ENCODE results near the gene LAP3.

Gene LAP3

DNA sequence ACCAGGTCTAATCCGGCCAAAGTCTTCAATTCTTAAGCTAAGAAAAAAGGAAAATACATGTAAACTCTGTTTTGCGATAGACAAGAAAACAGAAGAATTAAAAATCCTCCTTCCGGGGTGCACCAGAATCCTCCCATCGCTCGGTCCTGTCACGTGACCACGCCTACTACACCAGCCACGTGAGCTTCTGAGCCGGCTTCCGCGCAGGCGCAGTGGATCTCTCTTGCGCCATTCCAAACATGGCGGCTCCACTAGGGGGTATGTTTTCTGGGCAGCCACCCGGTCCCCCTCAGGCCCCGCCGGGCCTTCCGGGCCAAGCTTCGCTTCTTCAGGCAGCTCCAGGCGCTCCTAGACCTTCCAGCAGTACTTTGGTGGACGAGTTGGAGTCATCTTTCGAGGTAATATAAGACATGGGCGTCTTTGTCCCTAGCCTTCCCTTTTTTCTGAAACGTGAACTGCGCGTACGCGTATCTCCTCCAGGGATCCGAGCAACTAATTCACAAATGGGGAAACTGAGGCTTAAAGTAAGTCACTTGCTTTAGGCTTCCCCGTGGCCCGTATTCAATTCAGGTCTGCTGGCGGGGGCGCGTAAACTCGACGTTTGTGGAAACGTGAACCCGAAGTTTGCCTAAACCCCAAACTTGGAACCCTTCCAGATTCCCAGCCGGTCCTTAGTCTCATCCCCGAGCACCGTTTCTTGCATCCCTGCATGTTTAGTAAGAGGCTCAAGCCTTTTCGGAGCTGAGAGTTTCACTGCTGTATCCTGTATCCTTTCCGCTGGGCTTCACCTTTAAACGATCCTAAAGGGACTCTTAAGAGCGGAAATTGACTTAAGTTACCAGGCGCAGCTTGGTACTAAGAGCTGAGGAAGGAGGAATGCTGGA lies 37.7 kb downstream of the LAP3 start, which contains the start of gene MED28:
MED28 (plus strand) TSS at position 226 of the 884 bp plus-strand sequence; CDS start at position 240, 14 bp downstream.
- no CpG with 5 or more reads among the region's 46 CpGs for WGBS (ENCODE audit: insufficient coverage, insufficient read length)
- H3K4me3 ChIP-seq (ENCODE audit: low read length), result peak within 1 kb of the TSS; percentile 84
- no peak within 1 kb of the TSS for H3K27ac ChIP-seq (ENCODE audit: low read length)
- H3K36me3 ChIP-seq (ENCODE audit: control insufficient read depth, insufficient read depth, low read length), result no peaks in the 10 kb centered on the region
- no peaks in the 10 kb centered on the region for H3K27me3 ChIP-seq (ENCODE audit: control insufficient read depth, insufficient read depth, low read length)
- H3K9me3 ChIP-seq (ENCODE audit: control insufficient read depth, insufficient read depth, low read length), result no peaks in the 10 kb centered on the region
- H3K4me1 ChIP-seq (ENCODE audit: control insufficient read depth, insufficient read depth, low read length), result no peaks in the 10 kb centered on the region
- peak; percentile 91 for DNase-seq (ENCODE audit: low read depth, low spot score)

DNA sequence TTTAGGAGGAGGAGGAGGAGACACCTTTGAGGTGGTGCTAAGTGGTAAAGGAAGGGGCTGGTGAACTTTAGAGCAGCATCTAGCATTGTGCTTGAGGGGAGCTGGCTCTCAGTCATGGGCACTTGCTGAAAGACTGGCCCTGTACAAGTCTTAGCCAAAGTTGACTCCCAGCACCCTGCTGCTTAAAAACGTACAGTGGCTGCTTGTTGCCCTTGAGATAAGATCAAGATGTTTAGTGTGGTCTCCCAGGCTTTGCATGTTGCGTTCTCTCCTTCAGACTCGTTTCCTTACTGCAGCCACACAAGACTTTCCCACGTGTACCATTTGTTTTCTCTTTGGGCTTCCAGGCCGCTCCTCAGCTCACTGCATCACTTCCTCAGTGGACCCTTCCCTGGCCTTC lies 39.3 kb downstream of the LAP3 start:
- no peaks in the 10 kb centered on the region for H3K27me3 ChIP-seq (ENCODE audit: control insufficient read depth, insufficient read depth, low read length)
- no peaks in the 10 kb centered on the region for H3K9me3 ChIP-seq (ENCODE audit: control insufficient read depth, insufficient read depth, low read length)
- H3K4me3 ChIP-seq (ENCODE audit: low read length), result no peak overlapping the region
- no CpG with 5 or more reads among the region's 5 CpGs for WGBS (ENCODE audit: insufficient coverage, insufficient read length)
- no peaks in the 10 kb centered on the region for H3K36me3 ChIP-seq (ENCODE audit: control insufficient read depth, insufficient read depth, low read length)
- H3K27ac ChIP-seq (ENCODE audit: low read length), result no peak overlapping the region
- no peak for DNase-seq (ENCODE audit: low read depth, low spot score)
- H3K4me1 ChIP-seq (ENCODE audit: control insufficient read depth, insufficient read depth, low read length), result no peaks in the 10 kb centered on the region

DNA sequence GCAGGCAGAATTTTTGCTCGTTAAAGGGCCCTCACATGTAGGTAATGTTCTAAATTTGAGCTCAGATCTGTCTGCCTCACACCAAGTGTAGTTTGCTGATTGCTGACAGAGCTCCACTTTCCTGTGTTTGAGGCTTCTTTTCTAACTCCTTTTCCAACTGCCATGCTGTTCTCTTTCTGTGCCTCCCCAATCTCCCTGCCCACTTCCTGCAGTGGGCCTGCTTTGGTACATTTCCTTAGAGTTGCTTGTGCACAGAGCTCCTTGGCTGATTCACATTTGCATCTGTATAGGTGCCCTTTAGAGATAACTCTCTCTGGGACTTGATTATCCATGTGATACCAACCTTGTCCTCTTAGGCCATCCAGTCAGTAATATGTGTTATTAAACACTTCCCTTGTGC lies 41.9 kb downstream of the LAP3 start:
- WGBS (ENCODE audit: insufficient coverage, insufficient read length), result no CpG with 5 or more reads among the region's 1 CpG

DNA sequence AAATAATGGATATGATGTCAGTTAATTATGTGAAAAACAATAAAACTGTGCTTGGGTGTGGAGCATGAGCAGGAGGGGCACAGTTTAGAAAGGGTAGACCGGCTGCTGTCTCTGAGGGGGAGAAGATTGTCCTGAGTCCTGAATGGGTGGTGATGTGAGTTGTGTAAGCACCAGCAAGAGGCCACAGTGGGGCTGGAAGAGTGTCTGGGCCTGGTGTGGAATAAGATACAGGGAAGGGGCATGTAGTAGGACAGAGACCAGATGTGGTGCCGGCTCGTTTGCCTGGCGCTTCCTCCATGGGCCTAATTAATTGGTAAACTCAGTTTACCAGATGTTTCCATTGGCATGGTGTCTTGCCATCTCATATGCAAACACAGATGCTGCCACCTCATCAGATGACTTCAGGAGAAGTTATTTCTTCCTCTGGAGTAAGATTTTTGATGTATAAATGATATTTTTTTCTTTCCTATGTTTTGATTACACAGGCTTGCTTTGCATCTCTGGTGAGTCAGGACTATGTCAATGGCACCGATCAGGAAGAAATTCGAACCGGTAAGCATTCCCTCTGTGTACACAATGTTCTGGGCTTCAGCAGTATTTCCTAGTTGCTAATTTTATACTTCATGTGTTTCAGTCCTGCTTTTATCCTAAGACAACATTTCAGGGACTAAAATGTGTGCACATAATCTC lies 42.6 kb downstream of the LAP3 start:
- Histone ChIP-seq H3K27me3 (ENCODE audit: control insufficient read depth, insufficient read depth, low read length) (no peaks in the 10 kb centered on the region), H3K27ac (ENCODE audit: low read length) (no peak overlapping the region), H3K9me3 (ENCODE audit: control insufficient read depth, insufficient read depth, low read length) (no peaks in the 10 kb centered on the region), H3K4me3 (ENCODE audit: low read length) (no peak overlapping the region), H3K36me3 (ENCODE audit: control insufficient read depth, insufficient read depth, low read length) (peaks cover 13% of the 10 kb centered on the region; the same call in 1 of the 2 replicates), H3K4me1 (ENCODE audit: control insufficient read depth, insufficient read depth, low read length) (no peaks in the 10 kb centered on the region)
- no peak for DNase-seq (ENCODE audit: low read depth, low spot score)
- WGBS (ENCODE audit: insufficient coverage, insufficient read length), result no CpG with 5 or more reads among the region's 7 CpGs

More for the DNA sequence above, 41.9 kb downstream of the LAP3 start:
- H3K4me3 ChIP-seq (ENCODE audit: low read length), result no peak overlapping the region
- no peak for DNase-seq (ENCODE audit: low read depth, low spot score)
- peaks cover 11% of the 10 kb centered on the region; the same call in 1 of the 2 replicates for H3K36me3 ChIP-seq (ENCODE audit: control insufficient read depth, insufficient read depth, low read length)
- no peak overlapping the region for H3K27ac ChIP-seq (ENCODE audit: low read length)
- no peaks in the 10 kb centered on the region for H3K9me3 ChIP-seq (ENCODE audit: control insufficient read depth, insufficient read depth, low read length)
- H3K4me1 ChIP-seq (ENCODE audit: control insufficient read depth, insufficient read depth, low read length), result no peaks in the 10 kb centered on the region
- H3K27me3 ChIP-seq (ENCODE audit: control insufficient read depth, insufficient read depth, low read length), result no peaks in the 10 kb centered on the region

GRCh38 chr4:17623451-17624001 lies 46.5 kb downstream of the LAP3 start:
- Histone ChIP-seq H3K4me3 (ENCODE audit: low read length) (no peak overlapping the region), H3K27me3 (ENCODE audit: control insufficient read depth, insufficient read depth, low read length) (no peaks in the 10 kb centered on the region; the same call in 1 of the 2 replicates), H3K9me3 (ENCODE audit: control insufficient read depth, insufficient read depth, low read length) (no peaks in the 10 kb centered on the region), H3K4me1 (ENCODE audit: control insufficient read depth, insufficient read depth, low read length) (no peaks in the 10 kb centered on the region), H3K36me3 (ENCODE audit: control insufficient read depth, insufficient read depth, low read length) (peaks cover 40% of the 10 kb centered on the region; the same call in 1 of the 2 replicates), H3K27ac (ENCODE audit: low read length) (no peak overlapping the region)
- no CpG with 5 or more reads among the region's 7 CpGs for WGBS (ENCODE audit: insufficient coverage, insufficient read length)
- DNase-seq (ENCODE audit: low read depth, low spot score), result no peak

DNA sequence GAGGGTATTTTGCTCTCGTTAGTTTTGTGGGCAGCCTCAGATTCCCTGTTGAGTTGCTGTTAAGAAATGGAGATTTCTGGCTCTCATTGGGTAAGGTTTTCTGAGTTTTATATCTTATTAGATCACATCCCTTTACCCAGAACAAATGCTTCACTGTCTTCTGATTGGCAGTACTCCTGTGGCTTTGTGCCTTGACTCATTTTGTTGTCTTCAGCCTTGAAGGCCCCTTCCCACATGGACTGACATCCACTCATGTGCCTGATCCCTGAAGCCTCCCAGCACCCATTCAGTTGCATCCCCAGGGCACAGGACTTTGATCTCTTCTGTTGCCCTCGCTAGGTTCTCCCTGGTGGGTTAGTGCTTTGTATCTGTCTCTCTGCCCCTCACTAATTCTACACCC lies 47.8 kb downstream of the LAP3 start:
- peaks cover 43% of the 10 kb centered on the region; the same call in 1 of the 2 replicates for H3K36me3 ChIP-seq (ENCODE audit: control insufficient read depth, insufficient read depth, low read length)
- H3K4me3 ChIP-seq (ENCODE audit: low read length), result no peak overlapping the region
- no peaks in the 10 kb centered on the region for H3K9me3 ChIP-seq (ENCODE audit: control insufficient read depth, insufficient read depth, low read length)
- H3K4me1 ChIP-seq (ENCODE audit: control insufficient read depth, insufficient read depth, low read length), result no peaks in the 10 kb centered on the region
- whole genome bisulfite sequencing (ENCODE audit: insufficient coverage, insufficient read length), result no CpG with 5 or more reads among the region's 2 CpGs
- H3K27me3 ChIP-seq (ENCODE audit: control insufficient read depth, insufficient read depth, low read length), result no peaks in the 10 kb centered on the region; the same call in 1 of the 2 replicates
- DNase-seq (ENCODE audit: low read depth, low spot score), result no peak
- no peak overlapping the region for H3K27ac ChIP-seq (ENCODE audit: low read length)

DNA sequence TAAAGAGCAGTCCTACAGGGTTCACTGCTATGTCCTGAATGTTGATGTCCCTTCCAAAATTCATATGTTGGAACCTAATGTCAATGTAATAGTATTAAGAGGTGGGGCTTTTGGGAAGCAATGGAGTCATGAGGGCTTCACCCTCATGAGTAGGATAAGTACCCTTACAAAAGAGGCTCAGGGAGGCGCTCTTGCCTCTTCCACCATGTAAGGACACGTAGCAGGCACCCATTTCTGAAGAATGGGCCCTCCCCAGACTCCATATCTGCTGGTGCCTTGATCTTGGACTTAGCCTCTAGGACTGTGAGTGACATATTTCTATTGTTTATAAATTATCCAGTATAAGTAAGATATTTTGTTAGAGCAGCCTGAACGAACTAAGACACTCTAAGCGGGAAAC lies 53.2 kb downstream of the LAP3 start:
- H3K9me3 ChIP-seq (ENCODE audit: control insufficient read depth, insufficient read depth, low read length), result no peaks in the 10 kb centered on the region
- H3K36me3 ChIP-seq (ENCODE audit: control insufficient read depth, insufficient read depth, low read length), result peaks cover 28% of the 10 kb centered on the region; the same call in 1 of the 2 replicates
- H3K4me1 ChIP-seq (ENCODE audit: control insufficient read depth, insufficient read depth, low read length), result no peaks in the 10 kb centered on the region
- H3K27ac ChIP-seq (ENCODE audit: low read length), result no peak overlapping the region
- no CpG with 5 or more reads among the region's 4 CpGs for WGBS (ENCODE audit: insufficient coverage, insufficient read length)
- no peak for DNase-seq (ENCODE audit: low read depth, low spot score)
- no peak overlapping the region for H3K4me3 ChIP-seq (ENCODE audit: low read length)
- H3K27me3 ChIP-seq (ENCODE audit: control insufficient read depth, insufficient read depth, low read length), result no peaks in the 10 kb centered on the region; the same call in 1 of the 2 replicates

DNA sequence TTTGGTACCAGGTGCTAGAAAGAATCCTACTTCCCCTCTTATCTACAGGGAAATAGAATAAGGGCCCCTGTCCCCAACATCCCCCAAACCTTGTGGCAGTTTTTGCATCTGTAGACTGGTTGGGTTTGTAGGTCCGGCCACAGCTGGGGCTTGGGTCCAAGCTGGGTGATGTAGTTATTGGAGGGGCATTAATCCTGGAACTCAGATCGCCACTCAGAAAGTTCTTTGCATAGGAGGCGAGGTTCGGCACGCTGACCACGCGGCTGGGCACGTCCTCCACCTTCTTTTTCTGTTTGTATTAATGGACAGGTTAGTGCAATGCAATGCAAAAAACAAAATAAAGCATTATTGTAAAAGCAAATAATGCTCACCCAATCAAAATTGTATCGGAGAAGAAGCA lies 56.6 kb downstream of the LAP3 start:
- no peak overlapping the region for H3K4me3 ChIP-seq (ENCODE audit: low read length)
- H3K4me1 ChIP-seq (ENCODE audit: control insufficient read depth, insufficient read depth, low read length), result no peaks in the 10 kb centered on the region
- H3K27ac ChIP-seq (ENCODE audit: low read length), result no peak overlapping the region
- H3K9me3 ChIP-seq (ENCODE audit: control insufficient read depth, insufficient read depth, low read length), result no peaks in the 10 kb centered on the region
- H3K27me3 ChIP-seq (ENCODE audit: control insufficient read depth, insufficient read depth, low read length), result no peaks in the 10 kb centered on the region
- H3K36me3 ChIP-seq (ENCODE audit: control insufficient read depth, insufficient read depth, low read length), result peaks cover 5% of the 10 kb centered on the region; the same call in 1 of the 2 replicates
- DNase-seq (ENCODE audit: low read depth, low spot score), result no peak
- no CpG with 5 or more reads among the region's 9 CpGs for WGBS (ENCODE audit: insufficient coverage, insufficient read length)

GRCh38 chr4:17635056-17635455 lies 58.1 kb downstream of the LAP3 start:
- no peak overlapping the region for H3K27ac ChIP-seq (ENCODE audit: low read length)
- no peaks in the 10 kb centered on the region for H3K27me3 ChIP-seq (ENCODE audit: control insufficient read depth, insufficient read depth, low read length)
- H3K4me3 ChIP-seq (ENCODE audit: low read length), result no peak overlapping the region
- peaks cover 3% of the 10 kb centered on the region; the same call in 1 of the 2 replicates for H3K36me3 ChIP-seq (ENCODE audit: control insufficient read depth, insufficient read depth, low read length)
- H3K4me1 ChIP-seq (ENCODE audit: control insufficient read depth, insufficient read depth, low read length), result no peaks in the 10 kb centered on the region
- no peaks in the 10 kb centered on the region for H3K9me3 ChIP-seq (ENCODE audit: control insufficient read depth, insufficient read depth, low read length)
- no peak for DNase-seq (ENCODE audit: low read depth, low spot score)
- WGBS (ENCODE audit: insufficient coverage, insufficient read length), result no CpG with 5 or more reads among the region's 4 CpGs

DNA sequence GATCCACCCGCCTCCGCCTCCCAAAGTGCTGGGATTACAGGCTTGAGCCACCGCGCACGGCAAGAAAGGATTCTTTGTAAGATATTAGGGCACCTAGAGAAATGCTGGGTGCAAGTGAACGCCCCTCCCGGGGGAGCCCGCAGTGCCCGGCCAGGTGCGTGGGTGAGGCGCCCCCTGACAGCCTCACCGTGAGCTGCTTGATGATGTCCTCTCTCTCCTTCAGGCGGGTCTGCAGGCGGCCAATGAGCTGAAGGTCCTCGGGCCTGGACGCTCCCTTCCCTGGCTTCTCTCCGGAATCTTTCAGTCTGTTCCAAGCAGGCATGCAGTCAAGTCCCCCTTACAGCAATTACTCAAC lies 59.3 kb downstream of the LAP3 start:
- Histone ChIP-seq H3K27ac (ENCODE audit: low read length) (no peak overlapping the region), H3K27me3 (ENCODE audit: control insufficient read depth, insufficient read depth, low read length) (no peaks in the 10 kb centered on the region), H3K4me1 (ENCODE audit: control insufficient read depth, insufficient read depth, low read length) (no peaks in the 10 kb centered on the region), H3K36me3 (ENCODE audit: control insufficient read depth, insufficient read depth, low read length) (peaks cover 3% of the 10 kb centered on the region; the same call in 1 of the 2 replicates), H3K9me3 (ENCODE audit: control insufficient read depth, insufficient read depth, low read length) (no peaks in the 10 kb centered on the region), H3K4me3 (ENCODE audit: low read length) (no peak overlapping the region)
- no CpG with 5 or more reads among the region's 17 CpGs for WGBS (ENCODE audit: insufficient coverage, insufficient read length)
- DNase-seq (ENCODE audit: low read depth, low spot score), result no peak

All from iPS DF 6.9 (cell line).